SK-N-SH (cell line): ENCODE results near the gene TTC28. TPM values are rescaled to one million over a fixed set of nuclear protein-coding genes. Genes with fewer than 3 reads are reported as not detected.

Source experiments
- CTCF ChIA-PET: fragments of 300-600, 350-600 bp; formaldehyde crosslinking; extraction: SDS; loops from one replicate; lab custom pipeline; 2021; lab: Yijun Ruan, JAX
- POLR2A ChIA-PET: fragments of 350-600 bp; sonication (Branson Sonifier 250); formaldehyde crosslinking; extraction: SDS; loops from one replicate; lab custom pipeline; 2020; ENCODE audit warnings: antibody characterized with exemption, inconsistent platforms; lab: Yijun Ruan, JAX
- DNase-seq: peaks from one replicate; pipeline ENCODE4 v3.0.0; 2012
- H2AFZ ChIP-seq: fragments of 200-600 bp; sonication (generic); 2 replicates; pipeline ENCODE4 v1.8.1; 2016; ENCODE audit warnings: antibody characterized with exemption, mild to moderate bottlenecking, low read depth
- H3F3A ChIP-seq: fragments of 200-600 bp; sonication (generic); replicated peaks from 2 replicates; pipeline ENCODE3; 2016; ENCODE audit warnings: antibody characterized with exemption, mild to moderate bottlenecking; ENCODE audit not compliant: insufficient read depth
- H3K27ac ChIP-seq, 2 experiments: fragments of 200-500 bp in 1 of 2; fragments of 200-600 bp in 1 of 2; sonication (Bioruptor generic) in 1 of 2; sonication (generic), shearing (Covaris generic) in 1 of 2; 2 replicates each; pipeline versions ENCODE4 v1.5.1 to v1.6.1; 2014 to 2016; ENCODE audit warnings: low read depth in 2 of 2, inconsistent platforms in 1 of 2, low read length in 1 of 2, mild to moderate bottlenecking in 1 of 2, mixed read lengths in 1 of 2
- H3K27me3 ChIP-seq: fragments of 200-600 bp; sonication (generic), shearing (Covaris generic); 2 replicates; pipeline ENCODE4 v1.6.1; 2016; ENCODE audit warnings: mixed run types; ENCODE audit not compliant: insufficient read depth
- H3K36me3 ChIP-seq, 2 experiments: fragments of 200-500 bp in 1 of 2; fragments of 200-600 bp in 1 of 2; sonication (Bioruptor generic) in 1 of 2; sonication (generic) in 1 of 2; replicated peaks in 1 of 2; 2 replicates each; pipeline versions ENCODE3 to v1.5.1; 2014 to 2016; ENCODE audit warnings: low read length in 1 of 2, mild to moderate bottlenecking in 1 of 2; ENCODE audit not compliant: insufficient read depth in 2 of 2, control insufficient read depth in 1 of 2
- H3K4me1 ChIP-seq, 2 experiments: fragments of 200-500 bp in 1 of 2; fragments of 200-600 bp in 1 of 2; sonication (Bioruptor generic) in 1 of 2; sonication (generic), shearing (Covaris generic) in 1 of 2; 2 replicates each; pipeline versions ENCODE4 v1.5.1 to v1.6.1; 2014 to 2016; ENCODE audit warnings: low read depth in 1 of 2, low read length in 1 of 2, mixed run types in 1 of 2; ENCODE audit not compliant: insufficient read depth in 2 of 2, control insufficient read depth in 1 of 2
- H3K4me2 ChIP-seq: fragments of 200-600 bp; sonication (generic), shearing (Covaris generic); 2 replicates; pipeline ENCODE4 v1.6.1; 2017; ENCODE audit warnings: mixed run types
- H3K4me3 ChIP-seq, 2 experiments: fragments of 200-500 bp in 1 of 2; fragments of 200-600 bp in 1 of 2; sonication (Bioruptor generic) in 1 of 2; sonication (generic), shearing (Covaris generic) in 1 of 2; 2 replicates each; pipeline versions ENCODE4 v1.5.1 to v1.8.1; 2014 to 2016; ENCODE audit warnings: low read depth in 2 of 2, inconsistent platforms in 1 of 2, low read length in 1 of 2, mild to moderate bottlenecking in 1 of 2, mixed read lengths in 1 of 2, moderate library complexity in 1 of 2
- H3K79me2 ChIP-seq: fragments of 200-600 bp; sonication (generic); 2 replicates; pipeline ENCODE4 v1.8.1; 2017; ENCODE audit warnings: mild to moderate bottlenecking; ENCODE audit not compliant: insufficient read depth
- H3K9ac ChIP-seq: fragments of 200-600 bp; sonication (generic); 2 replicates; pipeline ENCODE4 v1.6.1; 2017; ENCODE audit warnings: mixed run types
- H3K9me2 ChIP-seq: fragments of 200-600 bp; sonication (generic); 2 replicates; pipeline ENCODE4 v1.6.1; 2017; ENCODE audit warnings: mixed run types
- H3K9me3 ChIP-seq: fragments of 200-600 bp; sonication (generic); 2 replicates; pipeline ENCODE4 v1.6.1; 2017; ENCODE audit warnings: mixed run types, mild to moderate bottlenecking, moderate library complexity
- H4K20me1 ChIP-seq: fragments of 200-600 bp; sonication (generic); 2 replicates; pipeline ENCODE4 v1.6.1; 2017; ENCODE audit warnings: mild to moderate bottlenecking, mixed run types; ENCODE audit not compliant: insufficient read depth
- CHD2 ChIP-seq: fragments of 150-350 bp; IDR thresholded peaks from 2 replicates; pipeline ENCODE4 v1.6.1; 2018; ENCODE audit warnings: low read length; ENCODE audit not compliant: partially characterized antibody
- CTCF ChIP-seq: fragments of 200-600 bp; sonication (generic); IDR thresholded peaks from 2 replicates; pipeline ENCODE4 v1.6.1; 2017; ENCODE audit warnings: antibody characterized with exemption, mild to moderate bottlenecking, moderate library complexity
- ELF1 ChIP-seq: IDR thresholded peaks from 2 replicates; pipeline ENCODE4 v1.4.0; 2012
- FOXJ3 ChIP-seq: sonication (generic); formaldehyde crosslinking; IDR thresholded peaks from 2 replicates; pipeline ENCODE4 v1.5.1; 2020; ENCODE audit warnings: mild to moderate bottlenecking, missing genetic modification reagents
- FOXM1 ChIP-seq: IDR thresholded peaks from 2 replicates; pipeline ENCODE4 v1.4.0; 2012; ENCODE audit warnings: low read depth, mild to moderate bottlenecking
- GABPA ChIP-seq: IDR thresholded peaks from 2 replicates; pipeline ENCODE4 v1.4.0; 2012; ENCODE audit warnings: low read depth, mild to moderate bottlenecking
- IRF3 ChIP-seq: fragments of 150-350 bp; IDR thresholded peaks from 2 replicates; pipeline ENCODE4 v1.6.1; 2016; ENCODE audit warnings: mild to moderate bottlenecking, low read depth, low read length
- MXI1 ChIP-seq: IDR thresholded peaks from 2 replicates; pipeline ENCODE4 v1.6.1; 2012; ENCODE audit warnings: mild to moderate bottlenecking, low read depth, low read length, improper control_type of control experiment
- PBX3 ChIP-seq: IDR thresholded peaks from 2 replicates; pipeline ENCODE4; 2012
- POLR2AphosphoS5 ChIP-seq: IDR thresholded peaks from 2 replicates; pipeline ENCODE4 v1.6.1; 2012; ENCODE audit warnings: low read depth, low read length
- RAD21 ChIP-seq: IDR thresholded peaks from 2 replicates; pipeline ENCODE4 v1.6.1; 2012; ENCODE audit warnings: mild to moderate bottlenecking, low read length
- RCOR1 ChIP-seq: fragments of 150-350 bp; IDR thresholded peaks from 2 replicates; pipeline ENCODE4 v1.6.1; 2017; ENCODE audit warnings: antibody characterized with exemption, low read length
- REST ChIP-seq: IDR thresholded peaks from 2 replicates; pipeline ENCODE4 v1.6.1; 2012; ENCODE audit warnings: mild to moderate bottlenecking, low read depth, low read length, moderate library complexity
- RFX5 ChIP-seq: IDR thresholded peaks from 2 replicates; pipeline ENCODE4 v1.6.1; 2012; ENCODE audit warnings: mild to moderate bottlenecking, improper control_type of control experiment, low read length
- SIN3A ChIP-seq: IDR thresholded peaks from 2 replicates; pipeline ENCODE4 v1.6.1; 2012; ENCODE audit warnings: low read depth, mild to moderate bottlenecking, low read length, moderate library complexity, borderline replicate concordance
- SMC3 ChIP-seq: IDR thresholded peaks from 2 replicates; pipeline ENCODE4 v1.6.1; 2012; ENCODE audit warnings: low read depth, low read length, improper control_type of control experiment
- TAF1 ChIP-seq: IDR thresholded peaks from 2 replicates; pipeline ENCODE4 v1.6.1; 2012; ENCODE audit warnings: low read depth, mild to moderate bottlenecking, low read length, moderate library complexity, borderline replicate concordance
- TCF12 ChIP-seq: IDR thresholded peaks from 2 replicates; pipeline ENCODE4 v1.4.0; 2012
- USF1 ChIP-seq: IDR thresholded peaks from 2 replicates; pipeline ENCODE4 v1.4.0; 2012; ENCODE audit warnings: low read depth, borderline replicate concordance
- USF2 ChIP-seq: fragments of 150-350 bp; IDR thresholded peaks from 2 replicates; pipeline ENCODE4 v1.6.1; 2017; ENCODE audit warnings: antibody characterized with exemption, low read length, low read depth, borderline replicate concordance
- YY1 ChIP-seq: IDR thresholded peaks from 2 replicates; pipeline ENCODE4 v1.4.0; 2012; ENCODE audit warnings: low read depth, mild to moderate bottlenecking
- ZBTB33 ChIP-seq: IDR thresholded peaks from 2 replicates; pipeline ENCODE4 v1.4.0; 2012; ENCODE audit warnings: low read depth, borderline replicate concordance
- WGBS: methylation state at CpG from one replicate; pipeline ENCODE4 v1.1.6; 2017; ENCODE audit warnings: low lambda C conversion rate; 5-methylcytosine and 5-hydroxymethylcytosine counted together
- polyA plus RNA-seq, 3 experiments: library from polyadenylated mRNA; depleted of rRNA; stranded (reverse); fragments of >200 nt; gene quantifications; 2 replicates each; pipeline ENCODE4 v1.2.3, GENCODE V29; 2012

Gene TTC28
- polyA plus RNA-seq, 1 of the 3 experiments (the other 2 are of a cell fraction), result 5.9 TPM

GRCh38 chr22:28442264-28442710, 237.4 kb downstream of the TTC28 start:
- Histone ChIP-seq H3F3A (no peaks in the 10 kb centered on the region), H3K27ac (peak overlapping the region; percentile 62 to 91; a peak in 3 of 4 replicates), H3K9me3 (no peaks in the 10 kb centered on the region), H4K20me1 (no peaks in the 10 kb centered on the region; the same call in 1 of the 2 replicates), H3K9me2 (no peaks in the 10 kb centered on the region), H3K4me2 (peak overlapping the region; percentile 91), H3K4me3 (peak overlapping the region; percentile 67 to 76), H3K27me3 (no peaks in the 10 kb centered on the region), H3K4me1 (peaks cover 13 to 27% of the 10 kb centered on the region in 2 experiments; a peak in 3 of 4 replicates), H3K9ac (peak overlapping the region; percentile 65), H2AFZ (peak overlapping the region; percentile 38; the same call in 1 of the 2 replicates), H3K36me3 (no peaks in the 10 kb centered on the region), H3K79me2 (peaks cover 34% of the 10 kb centered on the region)
- peak; percentile 91 for DNase-seq
- WGBS, result 20% methylated on average over 17 of the region's 23 CpGs
- ChIA-PET CTCF (interaction anchor here (0.5 to 6.4 kb wide), 49 partner anchors 8 to 423 kb away, joined by 3 to 74 read pairs (median 4); no protein-coding TSS in a partner anchor), POLR2A (interaction anchor here (1.6 kb wide), 1 partner anchor 422 kb away, joined by 4 read pairs; no protein-coding TSS in a partner anchor)
- TF ChIP-seq USF2, result no peak
- no peak; the same call in 1 of the 2 replicates for TF ChIP-seq POLR2AphosphoS5
- no peak for TF ChIP-seq TAF1
- no peak for TF ChIP-seq RFX5
- TF ChIP-seq FOXJ3 (CRISPR knock-in tag), result 0 out of 2 replicates have a peak, but pooled peaks have one; percentile 17
- TF ChIP-seq IRF3, result no peak
- no peak for TF ChIP-seq FOXM1
- TF ChIP-seq REST, result no peak
- TF ChIP-seq GABPA, result no peak
- peak; percentile 43; the same call in 1 of the 2 replicates for TF ChIP-seq MXI1
- TF ChIP-seq ELF1, result no peak
- TF ChIP-seq SMC3, result peak; percentile 81
- no peak for TF ChIP-seq USF1
- no peak for TF ChIP-seq YY1
- peak; percentile 37; the same call in 1 of the 2 replicates for TF ChIP-seq TCF12
- TF ChIP-seq RAD21, result peak; percentile 87
- TF ChIP-seq CTCF, result peak; percentile 80
- peak; percentile 47; the same call in 1 of the 2 replicates for TF ChIP-seq SIN3A
- TF ChIP-seq PBX3, result no peak
- TF ChIP-seq CHD2, result no peak
- TF ChIP-seq ZBTB33, result no peak
- TF ChIP-seq RCOR1, result no peak
